HL-60/S4 (cell line): ENCODE measurements around the gene IFI30.
"Not testable (repeated sequence)": the region's sequence is repeated elsewhere in the genome, so short reads cannot be mapped to it uniquely, and the experiment has no call there.

Experiments
- in situ Hi-C: fragments of 300-500 bp; cut with MboI; formaldehyde crosslinking; loops from 2 replicates; pipeline ENCODE4 v1.14.3; 2022; ENCODE audit warnings: low sequenced_read_pairs

Gene IFI30

GRCh38 chr19:18152442-18152816, 21.2 kb upstream of the IFI30 start:
- in situ Hi-C loops, result no loop called here

GRCh38 chr19:18152817-18153555, 20.6 kb upstream of the IFI30 start, which contains the start of gene PIK3R2:
PIK3R2 (plus strand) TSS chr19:18153163; CDS start chr19:18155880, 2,717 bp downstream.
- in situ Hi-C loops, result no loop called here

- in situ Hi-C loops, result no loop called here
These were observed 20.0 kb upstream of the IFI30 start for GRCh38 chr19:18153556-18154134.

GRCh38 chr19:18155095-18156087, 18.2 kb upstream of the IFI30 start:
- in situ Hi-C loops, result no loop called here

- in situ Hi-C loops, result no loop called here
These were observed 17.3 kb upstream of the IFI30 start for GRCh38 chr19:18156268-18156667.

- in situ Hi-C loops, result no loop called here
These were observed 16.7 kb upstream of the IFI30 start for GRCh38 chr19:18156841-18157464.

- in situ Hi-C loops, result no loop called here
These were observed 16.0 kb upstream of the IFI30 start for GRCh38 chr19:18157465-18158063.

GRCh38 chr19:18158467-18158866, 15.1 kb upstream of the IFI30 start:
- in situ Hi-C loops, result no loop called here

GRCh38 chr19:18159059-18159616, 14.5 kb upstream of the IFI30 start:
- in situ Hi-C loops, result not testable (repeated sequence)

- in situ Hi-C loops, result no loop called here
These were observed 13.8 kb upstream of the IFI30 start for GRCh38 chr19:18159810-18160209.

GRCh38 chr19:18160493-18160970, 13.1 kb upstream of the IFI30 start:
- in situ Hi-C loops, result no loop called here

GRCh38 chr19:18160971-18161635, 12.5 kb upstream of the IFI30 start:
- in situ Hi-C loops, result no loop called here

GRCh38 chr19:18161636-18162002, 12.0 kb upstream of the IFI30 start:
- in situ Hi-C loops, result no loop called here

GRCh38 chr19:18164072-18164471, 9.5 kb upstream of the IFI30 start:
- in situ Hi-C loops, result no loop called here

GRCh38 chr19:18165794-18166544, 7.6 kb upstream of the IFI30 start:
- in situ Hi-C loops, result loop anchor here (5.0 kb wide), 1 partner anchor 54 kb away; no protein-coding TSS in a partner anchor

GRCh38 chr19:18167011-18167410, 6.6 kb upstream of the IFI30 start:
- in situ Hi-C loops, result loop anchor here (5.0 kb wide), 1 partner anchor 55 kb away; no protein-coding TSS in a partner anchor

- in situ Hi-C loops, result loop anchor here (5.0 kb wide), 1 partner anchor 56 kb away; no protein-coding TSS in a partner anchor
These were observed 5.5 kb upstream of the IFI30 start for GRCh38 chr19:18167975-18168645.
